ENCODE data around the gene PARD3. TPM values are rescaled to one million over a fixed set of nuclear protein-coding genes. Genes with fewer than 3 reads are reported as not detected.

The PARD3 gene
- total RNA-seq, 1 donor from 2014 or later = 76.4 TPM

GRCh38 chr10:34654211-34654610, 160.9 kb downstream of the PARD3 start:
- Histone ChIP-seq H3K27me3 (ENCODE audit: control insufficient read depth, insufficient read depth, low read length) (no peaks in the 10 kb centered on the region), H3K36me3 (ENCODE audit: control insufficient read depth, insufficient read depth, low read length) (no peaks in the 10 kb centered on the region), H3K4me3 (ENCODE audit: low read depth, low read length) (no peak overlapping the region)
- DNase-seq (ENCODE audit: low read depth) = no peak
- no peak for TF ChIP-seq CTCF (IDR thresholded peaks at IDR 0.05; ENCODE audit: insufficient read depth, low read length, poor library complexity, severe bottlenecking)

DNA sequence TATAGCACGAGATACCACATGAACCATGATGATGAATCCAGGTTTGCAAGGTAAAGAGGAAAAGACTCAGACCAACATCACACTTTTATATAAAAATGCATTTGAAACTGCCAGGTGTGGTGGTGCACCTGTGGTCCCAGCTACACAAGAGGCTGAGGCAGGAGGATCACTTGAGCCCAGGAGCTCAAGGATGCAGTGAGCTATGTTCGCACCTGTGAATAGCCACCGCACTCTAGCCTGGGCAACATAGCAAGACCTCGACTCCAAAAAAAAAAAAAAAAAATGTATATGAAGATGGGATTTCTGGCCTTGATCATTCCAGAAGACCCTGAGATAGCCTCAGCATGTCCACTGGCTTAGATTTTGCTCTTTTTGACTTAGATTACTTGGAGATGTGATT, 161.6 kb downstream of the PARD3 start:
- H3K4me3 ChIP-seq (ENCODE audit: low read depth, low read length) = no peak overlapping the region
- no peaks in the 10 kb centered on the region for H3K27me3 ChIP-seq (ENCODE audit: control insufficient read depth, insufficient read depth, low read length)
- no peak for TF ChIP-seq CTCF (IDR thresholded peaks at IDR 0.05; ENCODE audit: insufficient read depth, low read length, poor library complexity, severe bottlenecking)
- no peaks in the 10 kb centered on the region for H3K36me3 ChIP-seq (ENCODE audit: control insufficient read depth, insufficient read depth, low read length)
- DNase-seq (ENCODE audit: low read depth) = no peak

GRCh38 chr10:34651416-34652195, 163.5 kb downstream of the PARD3 start:
- no peak overlapping the region for H3K4me3 ChIP-seq (ENCODE audit: low read depth, low read length)
- no peak for DNase-seq (ENCODE audit: low read depth)
- H3K36me3 ChIP-seq (ENCODE audit: control insufficient read depth, insufficient read depth, low read length) = no peaks in the 10 kb centered on the region
- no peaks in the 10 kb centered on the region for H3K27me3 ChIP-seq (ENCODE audit: control insufficient read depth, insufficient read depth, low read length)
- no peak for TF ChIP-seq CTCF (IDR thresholded peaks at IDR 0.05; ENCODE audit: insufficient read depth, low read length, poor library complexity, severe bottlenecking)

- no peaks in the 10 kb centered on the region for H3K36me3 ChIP-seq (ENCODE audit: control insufficient read depth, insufficient read depth, low read length)
- DNase-seq (ENCODE audit: low read depth) = no peak
- H3K27me3 ChIP-seq (ENCODE audit: control insufficient read depth, insufficient read depth, low read length) = no peaks in the 10 kb centered on the region
- TF ChIP-seq CTCF (IDR thresholded peaks at IDR 0.05; ENCODE audit: insufficient read depth, low read length, poor library complexity, severe bottlenecking) = no peak
- no peak overlapping the region for H3K4me3 ChIP-seq (ENCODE audit: low read depth, low read length)
Measured at GRCh38 chr10:34650156-34650555, 164.9 kb downstream of the PARD3 start.

DNA sequence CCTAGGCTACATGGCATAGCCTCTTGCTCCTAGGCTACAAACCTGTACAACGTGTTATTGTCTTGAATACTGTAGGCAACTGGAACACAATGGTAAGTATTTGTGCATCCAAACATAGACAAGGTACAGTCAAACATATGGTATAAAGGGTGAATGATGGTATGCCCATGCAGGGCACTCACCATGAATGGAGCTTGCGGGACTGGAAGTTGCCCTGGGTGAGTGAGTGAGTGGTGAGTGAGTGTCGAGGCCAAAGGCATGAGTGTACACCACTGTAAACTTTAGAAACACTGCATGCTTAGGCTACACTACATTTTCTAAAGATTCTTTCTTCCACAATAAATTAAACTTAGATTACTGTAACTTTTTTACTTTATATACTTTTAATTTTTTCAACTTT, 165.7 kb downstream of the PARD3 start:
- no peaks in the 10 kb centered on the region for H3K36me3 ChIP-seq (ENCODE audit: control insufficient read depth, insufficient read depth, low read length)
- no peaks in the 10 kb centered on the region for H3K27me3 ChIP-seq (ENCODE audit: control insufficient read depth, insufficient read depth, low read length)
- no peak overlapping the region for H3K4me3 ChIP-seq (ENCODE audit: low read depth, low read length)
- TF ChIP-seq CTCF (IDR thresholded peaks at IDR 0.05; ENCODE audit: insufficient read depth, low read length, poor library complexity, severe bottlenecking) = no peak
- DNase-seq (ENCODE audit: low read depth) = no peak

DNA sequence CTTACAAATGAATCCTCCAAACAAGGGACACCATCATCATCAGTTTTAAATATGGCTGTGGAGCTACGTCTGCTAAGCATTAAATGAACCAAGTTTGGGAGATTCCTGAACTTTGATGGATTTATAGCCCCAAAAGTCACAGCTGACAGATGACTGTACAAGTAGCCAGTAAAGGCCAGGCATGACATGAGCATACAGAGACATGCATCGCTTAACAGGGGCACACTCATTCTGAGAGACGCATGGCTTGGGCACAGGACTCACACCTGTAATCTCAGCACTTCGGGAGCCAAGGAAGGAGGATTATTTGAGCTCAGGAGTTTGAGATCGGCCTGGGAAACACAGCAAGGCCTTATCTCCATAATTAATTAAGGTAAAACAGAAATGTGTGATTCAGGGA, 166.2 kb downstream of the PARD3 start:
- Histone ChIP-seq H3K27me3 (ENCODE audit: control insufficient read depth, insufficient read depth, low read length) (no peaks in the 10 kb centered on the region), H3K4me3 (ENCODE audit: low read depth, low read length) (no peak overlapping the region), H3K36me3 (ENCODE audit: control insufficient read depth, insufficient read depth, low read length) (no peaks in the 10 kb centered on the region)
- no peak for TF ChIP-seq CTCF (IDR thresholded peaks at IDR 0.05; ENCODE audit: insufficient read depth, low read length, poor library complexity, severe bottlenecking)
- no peak for DNase-seq (ENCODE audit: low read depth)

All from kidney epithelial cell (primary cell).